D341Med (cell line): ENCODE results near the gene GABRB2.

Source experiments
- DNase-seq: peaks from one replicate; pipeline ENCODE4 v3.0.0; 2012; ENCODE audit warnings: low spot score

Gene GABRB2

GRCh38 chr5:161387121-161387520 lies 159.4 kb downstream of the GABRB2 start:
- DNase-seq, result no peak

- DNase-seq, result no peak
Observed at GRCh38 chr5:161385027-161385426, 161.5 kb downstream of the GABRB2 start.

- DNase-seq, result no peak
Observed at GRCh38 chr5:161382685-161383084, 163.8 kb downstream of the GABRB2 start.

DNA sequence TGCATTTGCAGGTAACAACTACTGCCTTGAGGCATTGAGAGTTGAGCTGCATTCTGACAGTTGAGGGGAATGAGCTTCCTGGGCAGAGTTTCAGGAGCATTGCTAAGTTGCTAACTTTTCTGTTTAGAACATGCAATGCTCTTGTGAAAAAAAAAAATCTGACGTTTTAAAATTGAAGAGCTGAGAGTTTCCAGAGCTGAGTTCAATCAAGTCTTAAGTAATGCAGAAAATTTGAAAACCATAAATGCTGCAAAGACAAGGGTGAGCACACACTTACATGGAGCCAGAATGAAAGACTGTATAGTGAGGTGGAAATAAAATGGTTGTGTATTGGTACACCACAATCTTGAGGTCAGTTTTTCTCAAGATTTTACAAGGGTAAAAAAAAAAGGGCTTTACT lies 166.0 kb downstream of the GABRB2 start:
- no peak for DNase-seq

- DNase-seq, result no peak
Observed at GRCh38 chr5:161378701-161379100, 167.8 kb downstream of the GABRB2 start.

DNA sequence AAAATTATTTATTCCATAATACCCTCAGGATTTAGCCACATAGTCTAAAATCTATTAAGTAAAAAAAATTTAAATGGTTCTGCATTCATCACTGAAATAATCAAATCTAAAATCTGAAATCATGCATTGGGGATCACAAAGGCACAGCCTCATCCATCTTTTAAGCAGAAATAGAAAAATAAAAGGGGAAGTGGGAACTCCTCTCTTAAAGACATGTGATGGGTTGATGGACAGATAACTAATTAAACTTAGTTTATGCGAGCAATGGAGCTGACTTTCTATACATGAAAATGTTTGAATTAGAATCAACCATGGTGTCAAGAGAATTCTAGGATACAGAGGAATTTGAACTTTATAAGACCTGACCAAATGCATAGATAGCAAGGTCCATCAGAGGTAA lies 170.5 kb downstream of the GABRB2 start:
- no peak for DNase-seq

GRCh38 chr5:161373345-161373707 lies 173.2 kb downstream of the GABRB2 start:
- no peak for DNase-seq

DNA sequence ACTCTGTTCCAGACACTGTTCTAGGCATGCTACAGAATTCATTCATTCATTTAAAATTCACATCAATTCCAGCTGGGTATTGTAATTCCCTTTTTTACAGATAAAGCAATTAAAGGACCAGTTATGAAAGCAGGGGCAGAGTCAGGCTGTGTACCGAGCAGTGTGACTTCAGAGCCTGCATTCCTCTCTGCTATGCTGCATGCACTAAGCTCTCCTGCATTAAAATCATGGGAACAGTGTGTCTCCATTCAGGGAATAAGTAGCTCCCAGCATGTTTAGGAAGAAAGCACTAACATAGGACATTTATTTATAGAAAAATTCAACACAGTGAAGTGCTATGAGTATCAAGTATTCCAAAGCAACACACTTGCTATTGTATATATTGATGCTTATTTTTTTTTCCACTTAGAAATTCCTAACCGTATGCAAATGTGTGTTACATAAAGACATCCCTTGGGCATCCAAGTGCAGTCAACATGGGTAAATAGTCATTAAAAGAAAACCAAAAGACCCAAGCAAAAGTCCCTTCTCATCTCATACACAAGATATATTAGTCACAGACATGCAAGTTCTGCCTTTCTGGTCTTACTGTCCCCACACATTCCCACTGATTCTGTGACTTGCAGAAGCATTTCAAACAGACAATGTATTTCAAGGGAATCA lies 173.7 kb downstream of the GABRB2 start:
- DNase-seq, result no peak

- DNase-seq, result no peak
Observed at GRCh38 chr5:161369022-161369421, 177.5 kb downstream of the GABRB2 start.

GRCh38 chr5:161358446-161358845 lies 188.1 kb downstream of the GABRB2 start:
- no peak for DNase-seq

GRCh38 chr5:161344234-161344633 lies 202.3 kb downstream of the GABRB2 start:
- DNase-seq, result no peak

DNA sequence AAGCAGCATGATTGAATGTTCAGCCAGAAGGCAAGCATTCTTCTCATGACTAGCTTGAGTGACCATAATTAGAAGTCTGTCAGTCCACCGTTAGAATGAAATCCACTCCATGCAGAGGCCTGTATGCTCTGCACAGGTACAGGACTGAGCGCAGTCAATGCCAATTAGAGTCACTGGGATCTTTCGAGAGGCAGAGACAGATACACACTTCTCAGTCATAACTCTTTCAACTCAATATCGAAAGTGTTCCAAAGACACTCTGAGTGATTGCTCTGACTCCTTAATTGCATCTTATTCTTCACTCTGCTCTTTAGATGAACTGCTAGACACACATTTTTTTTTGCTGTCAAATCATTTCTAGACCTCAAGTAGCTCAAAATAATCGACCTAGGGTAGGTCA lies 203.6 kb downstream of the GABRB2 start:
- no peak for DNase-seq

GRCh38 chr5:161340012-161340411 lies 206.5 kb downstream of the GABRB2 start:
- DNase-seq, result no peak

GRCh38 chr5:161333194-161333880 lies 213.2 kb downstream of the GABRB2 start:
- no peak for DNase-seq

- DNase-seq, result no peak
Observed at GRCh38 chr5:161332343-161332742, 214.2 kb downstream of the GABRB2 start.

GRCh38 chr5:161314033-161314432 lies 232.5 kb downstream of the GABRB2 start:
- DNase-seq, result no peak

- no peak for DNase-seq
Observed at GRCh38 chr5:161312882-161313281, 233.6 kb downstream of the GABRB2 start.

DNA sequence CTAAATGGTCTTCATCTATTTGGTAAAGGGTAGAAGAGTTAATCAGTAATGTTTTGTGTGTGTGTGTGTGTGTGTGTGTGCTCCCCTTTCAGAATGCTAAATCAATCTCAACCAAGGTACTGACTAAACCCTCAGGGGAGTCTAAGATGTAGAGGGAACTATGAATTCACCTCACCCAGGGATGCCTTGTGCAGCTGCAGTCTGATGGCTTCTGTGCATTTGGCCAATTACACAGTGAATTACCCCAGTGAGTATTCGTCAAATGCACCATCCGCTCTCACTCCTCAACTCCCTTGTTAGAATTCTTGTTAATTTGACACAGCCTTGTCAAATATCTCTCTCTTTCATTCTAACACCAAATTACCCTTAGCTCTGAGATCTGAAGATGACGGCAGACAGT lies 234.6 kb downstream of the GABRB2 start:
- no peak for DNase-seq

- DNase-seq, result no peak
Observed at GRCh38 chr5:161311146-161311708, 235.3 kb downstream of the GABRB2 start.

DNA sequence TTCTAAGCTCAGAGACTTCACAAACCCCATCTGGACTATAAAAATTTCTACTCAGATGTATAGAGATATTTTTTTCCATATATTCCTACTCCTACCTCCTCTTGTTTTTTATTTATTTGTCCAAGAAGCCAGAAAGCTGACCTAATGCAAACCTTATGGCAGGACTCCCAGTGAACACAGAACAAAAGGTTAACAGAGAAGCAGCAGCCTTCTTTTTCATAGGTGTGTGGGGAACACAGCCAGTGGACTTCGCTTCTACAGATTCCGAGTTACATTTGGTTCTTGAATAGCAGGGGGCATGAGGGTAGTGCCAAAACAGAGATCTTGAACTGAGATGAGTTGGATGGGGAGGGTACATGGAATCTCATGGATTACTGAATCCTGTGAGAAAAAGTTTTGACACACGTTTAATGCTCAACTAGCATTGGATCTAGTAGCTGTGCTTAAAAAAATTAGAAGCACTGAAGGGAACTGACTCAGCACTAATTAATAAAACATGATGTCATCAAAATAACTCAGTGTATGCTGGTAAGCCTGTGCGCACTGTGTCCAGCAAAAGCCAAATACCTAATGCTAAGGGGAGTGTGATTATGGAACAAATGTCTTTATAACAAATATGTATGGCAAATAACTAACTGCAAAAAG lies 240.1 kb downstream of the GABRB2 start:
- no peak for DNase-seq

- no peak for DNase-seq
Observed at GRCh38 chr5:161305601-161306000, 240.9 kb downstream of the GABRB2 start.

DNA sequence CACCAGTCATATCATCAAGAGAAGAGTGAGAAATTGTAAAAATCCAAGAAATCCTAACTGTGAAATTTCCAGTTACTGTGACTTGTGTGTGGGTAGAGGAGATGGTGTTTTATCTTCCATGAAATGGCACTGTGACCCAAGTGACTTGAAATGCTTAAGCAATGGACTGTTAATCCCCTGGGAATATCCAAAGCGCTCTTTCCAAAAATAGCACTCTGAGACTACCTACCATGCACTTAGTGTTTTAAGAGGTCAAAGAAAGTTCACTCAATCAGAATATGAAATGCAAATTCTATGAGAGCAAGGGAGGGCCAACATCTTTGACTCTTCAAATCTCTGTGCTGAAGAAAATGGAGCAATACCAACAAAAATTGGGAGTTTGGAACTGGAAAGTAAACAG lies 244.0 kb downstream of the GABRB2 start:
- DNase-seq, result no peak

DNA sequence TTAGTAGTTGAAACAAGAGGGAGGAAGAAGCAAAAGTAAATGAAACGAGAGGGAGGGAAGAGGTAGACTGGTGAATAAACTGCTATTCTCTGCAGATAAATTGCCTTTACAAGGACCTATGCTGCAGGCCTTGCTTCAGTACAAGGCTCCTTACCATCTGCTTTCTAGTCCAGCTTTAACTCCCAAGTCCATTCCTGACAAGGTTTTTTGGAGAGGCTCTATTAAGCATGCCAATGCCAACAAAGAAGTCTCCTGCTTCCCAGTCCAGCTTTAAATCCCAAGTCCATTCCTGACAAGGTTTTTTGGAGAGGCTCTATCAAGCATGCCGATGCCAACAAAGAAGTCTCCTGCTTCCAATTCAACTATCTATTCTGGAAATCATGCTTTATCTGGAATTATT lies 244.9 kb downstream of the GABRB2 start:
- DNase-seq, result no peak
